Ascending aorta (tissue), 2 donors: Measurements from ENCODE around the gene KAZN. TPM values are rescaled to one million over a fixed set of nuclear protein-coding genes. Genes with fewer than 3 reads are reported as not detected.

Source experiments
- DNase-seq, 2 donors: peaks; one replicate each; pipeline ENCODE4 v3.0.0-alpha.2; 2019; ENCODE audit warnings: low spot score in 2 of 2
- H3K27ac ChIP-seq, 2 donors: fragments of 200-600 bp; sonication (generic); one replicate each; pipeline ENCODE4 v1.5.1; 2016 to 2017; ENCODE audit warnings: mild to moderate bottlenecking in 1 of 2
- H3K27me3 ChIP-seq: fragments of 200-600 bp; sonication (generic); one replicate; pipeline ENCODE4 v1.5.1; 2017
- H3K36me3 ChIP-seq, 2 donors: fragments of 200-600 bp; sonication (generic); one replicate each; pipeline ENCODE4 v1.5.1; 2016
- H3K4me1 ChIP-seq, 2 donors: fragments of 200-600 bp; sonication (generic); one replicate each; pipeline ENCODE4 v1.5.1; 2016 to 2017; ENCODE audit warnings: mild to moderate bottlenecking in 1 of 2
- H3K4me3 ChIP-seq, 2 donors: fragments of 200-600 bp; sonication (generic); one replicate each; pipeline ENCODE4 v1.5.1; 2016 to 2017; ENCODE audit warnings: mild to moderate bottlenecking in 1 of 2
- H3K9me3 ChIP-seq, 2 donors: fragments of 200-600 bp; sonication (generic); one replicate each; pipeline ENCODE4 v1.5.1; 2016
- CTCF ChIP-seq, 3 experiments: fragments of 200-600 bp in 2 of 3; fragments of 450-650 bp in 1 of 3; sonication (generic) in 2 of 3; IDR thresholded peaks; one replicate each; pipeline ENCODE4 v1.5.1; 2016 to 2019; ENCODE audit warnings: antibody characterized with exemption in 3 of 3, mild to moderate bottlenecking in 1 of 3, moderate library complexity in 1 of 3
- intact Hi-C: fragments of 100-400 bp; cut with DNase I; formaldehyde crosslinking; loops from one replicate; pipeline ENCODE4 v1.15.1; 2023
- total RNA-seq: library from RNA; depleted of rRNA; stranded (reverse); fragments of >200 nt; gene quantifications from one replicate; pipeline ENCODE4 v1.1.0, GENCODE V29; 2016

Gene KAZN
- total RNA-seq, 1 donor from 2014 or later: 58.5 TPM

- TF ChIP-seq CTCF (IDR thresholded peaks at IDR 0.05): no peak
- H3K9me3 ChIP-seq: no peaks in the 10 kb centered on the region
- H3K4me3 ChIP-seq: no peak overlapping the region
- no peaks in the 10 kb centered on the region for H3K4me1 ChIP-seq
- intact Hi-C loops: no loop called here
- no peaks in the 10 kb centered on the region for H3K27me3 ChIP-seq
- no peak overlapping the region for H3K27ac ChIP-seq
- no peaks in the 10 kb centered on the region for H3K36me3 ChIP-seq
- DNase-seq: no peak
Measured at GRCh38 chr1:14712136-14712535, 113.7 kb downstream of the KAZN start.

GRCh38 chr1:14713077-14713476, 114.6 kb downstream of the KAZN start:
- H3K4me3 ChIP-seq: no peak overlapping the region
- H3K36me3 ChIP-seq: no peaks in the 10 kb centered on the region
- no peaks in the 10 kb centered on the region for H3K27me3 ChIP-seq
- TF ChIP-seq CTCF (IDR thresholded peaks at IDR 0.05): no peak
- no peak overlapping the region for H3K27ac ChIP-seq
- H3K4me1 ChIP-seq: no peaks in the 10 kb centered on the region
- H3K9me3 ChIP-seq: no peaks in the 10 kb centered on the region
- no peak for DNase-seq
- intact Hi-C loops: no loop called here

- H3K9me3 ChIP-seq: no peaks in the 10 kb centered on the region
- intact Hi-C loops: no loop called here
- no peak overlapping the region for H3K4me3 ChIP-seq
- H3K36me3 ChIP-seq: no peaks in the 10 kb centered on the region
- no peak for TF ChIP-seq CTCF (IDR thresholded peaks at IDR 0.05)
- no peaks in the 10 kb centered on the region for H3K4me1 ChIP-seq
- H3K27me3 ChIP-seq: no peaks in the 10 kb centered on the region
- no peak overlapping the region for H3K27ac ChIP-seq
- no peak for DNase-seq
Measured at GRCh38 chr1:14715266-14715665, 116.8 kb downstream of the KAZN start.

GRCh38 chr1:14715802-14716201, 117.3 kb downstream of the KAZN start:
- no peak for DNase-seq
- no peaks in the 10 kb centered on the region for H3K27me3 ChIP-seq
- no peaks in the 10 kb centered on the region for H3K9me3 ChIP-seq
- intact Hi-C loops: no loop called here
- no peak overlapping the region for H3K27ac ChIP-seq
- no peaks in the 10 kb centered on the region for H3K4me1 ChIP-seq
- TF ChIP-seq CTCF (IDR thresholded peaks at IDR 0.05): no peak
- H3K36me3 ChIP-seq: no peaks in the 10 kb centered on the region
- H3K4me3 ChIP-seq: no peak overlapping the region

- Histone ChIP-seq H3K4me3 (no peak overlapping the region), H3K9me3 (no peaks in the 10 kb centered on the region), H3K27ac (no peak overlapping the region), H3K4me1 (no peaks in the 10 kb centered on the region), H3K27me3 (no peaks in the 10 kb centered on the region), H3K36me3 (no peaks in the 10 kb centered on the region)
- DNase-seq: no peak
- no peak for TF ChIP-seq CTCF (IDR thresholded peaks at IDR 0.05)
- intact Hi-C loops: no loop called here
Measured at GRCh38 chr1:14716474-14716873, 118.0 kb downstream of the KAZN start.

GRCh38 chr1:14718476-14718875, 120.0 kb downstream of the KAZN start:
- no peak overlapping the region for H3K4me3 ChIP-seq
- DNase-seq: no peak
- no peaks in the 10 kb centered on the region for H3K36me3 ChIP-seq
- no peaks in the 10 kb centered on the region for H3K4me1 ChIP-seq
- no peak overlapping the region for H3K27ac ChIP-seq
- no peaks in the 10 kb centered on the region for H3K9me3 ChIP-seq
- intact Hi-C loops: no loop called here
- TF ChIP-seq CTCF (IDR thresholded peaks at IDR 0.05): no peak
- H3K27me3 ChIP-seq: no peaks in the 10 kb centered on the region
